HCT116 (cell line): ENCODE measurements around the gene TRAPPC1. TPM values are rescaled to one million over a fixed set of nuclear protein-coding genes. Genes with fewer than 3 reads are reported as not detected.

Source experiments
- ATAC-seq: fragments of 200-7000 bp; cut with Tn5 transposase; 2 replicates; pipeline ENCODE4 v1.9.1; 2020; ENCODE audit warnings: mild to moderate bottlenecking, moderate library complexity
- BruUV-seq: library from RNA; stranded (reverse); fragments of 400-500 nt; replicated peaks from 2 replicates; lab custom pipeline; 2021; lab: Mats Ljungman, UMichigan
- CTCF ChIA-PET: fragments of 300-600 bp; sonication (Branson Sonifier 250); formaldehyde crosslinking; loops from one replicate; lab custom pipeline; 2021; ENCODE audit warnings: antibody characterized with exemption; lab: Charles Lee
- POLR2A ChIA-PET: fragments of 300-600, 350-600 bp; sonication (Branson Sonifier 250); formaldehyde crosslinking; loops from one replicate; lab custom pipeline; 2021; ENCODE audit warnings: antibody characterized with exemption; lab: Charles Lee
- RAD21 ChIA-PET, 2 experiments: fragments of 300-600 bp; sonication (Branson Sonifier 250); formaldehyde crosslinking; loops; one replicate each; lab custom pipeline; 2023; ENCODE audit warnings: low total read pairs in 2 of 2; ENCODE audit not compliant: uncharacterized antibody in 2 of 2, unreplicated experiment in 2 of 2, low non-redundant PET in 1 of 2; lab: Charles Lee
- DNase-seq: peaks from one replicate; pipeline ENCODE4 v3.0.0-alpha.2; 2010; ENCODE audit warnings: low read depth, low spot score
- H2AFZ ChIP-seq: fragments of 200-600 bp; shearing (Covaris generic), sonication (generic); 2 replicates; pipeline ENCODE4 v1.6.1; 2017; ENCODE audit warnings: low read depth, mixed run types, mixed read lengths, antibody characterized with exemption, low read length; ENCODE audit not compliant: poor library complexity, severe bottlenecking
- H3K27ac ChIP-seq: 2 replicates; pipeline ENCODE4 v1.5.1; 2012; ENCODE audit warnings: low read depth, low read length
- H3K27me3 ChIP-seq: fragments of 200-600 bp; sonication (generic); 2 replicates; pipeline ENCODE4 v1.6.1; 2016; ENCODE audit warnings: mixed run types, low read length, mixed read lengths; ENCODE audit not compliant: insufficient read depth
- H3K36me3 ChIP-seq, 2 experiments: fragments of 200-500 bp in 1 of 2; fragments of 200-600 bp in 1 of 2; sonication (Bioruptor generic) in 1 of 2; sonication (generic) in 1 of 2; 2 replicates each; pipeline versions ENCODE4 v1.5.1 to v1.6.1; 2014 to 2016; ENCODE audit warnings: low read length in 2 of 2, inconsistent platforms in 1 of 2, mixed read lengths in 1 of 2, mixed run types in 1 of 2; ENCODE audit not compliant: insufficient read depth in 2 of 2, control insufficient read depth in 1 of 2
- H3K4me1 ChIP-seq, 2 experiments: fragments of 200-600 bp in 1 of 2; sonication (generic) in 1 of 2; 2 replicates each; pipeline versions ENCODE4 v1.5.1 to v1.6.1; 2012 to 2017; ENCODE audit warnings: low read length in 2 of 2, inconsistent platforms in 1 of 2, mild to moderate bottlenecking in 1 of 2, mixed read lengths in 1 of 2, mixed run types in 1 of 2, moderate library complexity in 1 of 2; ENCODE audit not compliant: insufficient read depth in 2 of 2, control insufficient read depth in 1 of 2
- H3K4me2 ChIP-seq: fragments of 200-600 bp; sonication (generic); 2 replicates; pipeline ENCODE4 v1.6.1; 2017; ENCODE audit warnings: mixed run types, low read length, mixed read lengths
- H3K4me3 ChIP-seq, 2 experiments: fragments of 200-600 bp in 1 of 2; sonication (generic) in 1 of 2; replicated peaks in 1 of 2; 2 replicates each; pipeline ENCODE4 v1.5.1; 2011 to 2016; ENCODE audit warnings: low read length in 2 of 2, control low read depth in 1 of 2, low read depth in 1 of 2, mild to moderate bottlenecking in 1 of 2, mixed read lengths in 1 of 2, mixed run types in 1 of 2
- H3K79me2 ChIP-seq: fragments of 200-600 bp; sonication (generic); 2 replicates; pipeline ENCODE4 v1.6.1; 2017; ENCODE audit warnings: mild to moderate bottlenecking, mixed run types, low read length, moderate library complexity, mixed read lengths; ENCODE audit not compliant: insufficient read depth
- H3K9ac ChIP-seq: fragments of 200-600 bp; sonication (generic); 2 replicates; pipeline ENCODE4 v1.6.1; 2016; ENCODE audit warnings: low read length, mixed read lengths
- H3K9me2 ChIP-seq: fragments of 200-600 bp; sonication (generic), shearing (Covaris generic); 2 replicates; pipeline ENCODE4 v1.6.1; 2017; ENCODE audit warnings: mixed run types, mild to moderate bottlenecking, moderate library complexity; ENCODE audit not compliant: insufficient read depth
- H3K9me3 ChIP-seq, 2 experiments: fragments of 200-500 bp in 1 of 2; fragments of 200-600 bp in 1 of 2; sonication (Bioruptor generic) in 1 of 2; sonication (generic) in 1 of 2; 2 replicates each; pipeline ENCODE4 v1.6.1; 2014 to 2017; ENCODE audit warnings: low read length in 2 of 2, mixed read lengths in 2 of 2, inconsistent platforms in 1 of 2, low read depth in 1 of 2, mild to moderate bottlenecking in 1 of 2, mixed run types in 1 of 2, moderate library complexity in 1 of 2; ENCODE audit not compliant: control insufficient read depth in 1 of 2, insufficient read depth in 1 of 2
- H4K20me1 ChIP-seq: fragments of 200-600 bp; sonication (generic), shearing (Covaris generic); 2 replicates; pipeline ENCODE4 v1.6.1; 2017; ENCODE audit warnings: mixed run types, mild to moderate bottlenecking, moderate library complexity; ENCODE audit not compliant: insufficient read depth
- ATF3 ChIP-seq: IDR thresholded peaks from 2 replicates; pipeline ENCODE4 v1.6.1; 2012
- CBX3 ChIP-seq: IDR thresholded peaks from 2 replicates; pipeline ENCODE4 v1.6.1; 2012; ENCODE audit warnings: low read depth
- CEBPB ChIP-seq: IDR thresholded peaks from 2 replicates; pipeline ENCODE4 v1.6.1; 2012; ENCODE audit warnings: low read depth
- CTCF ChIP-seq, 3 experiments: fragments of 200-600 bp in 1 of 3; sonication (generic) in 1 of 3; IDR thresholded peaks in 2 of 3; conservative IDR thresholded peaks in 1 of 3; 2 replicates each; pipeline ENCODE4 v1.5.1; 2012 to 2017; ENCODE audit warnings: low read depth in 2 of 3, low read length in 2 of 3, antibody characterized with exemption in 1 of 3, borderline replicate concordance in 1 of 3, control low read depth in 1 of 3, mild to moderate bottlenecking in 1 of 3, mixed read lengths in 1 of 3, mixed run types in 1 of 3, moderate library complexity in 1 of 3; ENCODE audit not compliant: insufficient read depth in 1 of 3
- EGR1 ChIP-seq: IDR thresholded peaks from 2 replicates; pipeline ENCODE4 v1.6.1; 2012; ENCODE audit warnings: low read depth
- ELF1 ChIP-seq: IDR thresholded peaks from 2 replicates; pipeline ENCODE4 v1.6.1; 2012; ENCODE audit warnings: low read depth, borderline replicate concordance
- EZH2 ChIP-seq: fragments of 200-600 bp; sonication (generic); IDR thresholded peaks from 2 replicates; pipeline ENCODE4 v1.6.1; 2017; ENCODE audit warnings: antibody characterized with exemption, mixed run types
- EZH2phosphoT487 ChIP-seq: fragments of 200-600 bp; IDR thresholded peaks from 2 replicates; pipeline ENCODE4 v1.6.1; 2018; ENCODE audit warnings: antibody characterized with exemption, borderline replicate concordance
- FOSL1 ChIP-seq: IDR thresholded peaks from 2 replicates; pipeline ENCODE4 v1.6.1; 2012; ENCODE audit warnings: low read depth
- JUND ChIP-seq: IDR thresholded peaks from 2 replicates; pipeline ENCODE4 v1.6.1; 2012
- POLR2AphosphoS5 ChIP-seq: IDR thresholded peaks from 2 replicates; pipeline ENCODE4 v1.6.1; 2011; ENCODE audit warnings: mild to moderate bottlenecking, low read depth, low read length, moderate library complexity
- RAD21 ChIP-seq: IDR thresholded peaks from 2 replicates; pipeline ENCODE4 v1.6.1; 2012; ENCODE audit warnings: low read depth, mild to moderate bottlenecking
- REST ChIP-seq: IDR thresholded peaks from 2 replicates; pipeline ENCODE4 v1.6.1; 2012; ENCODE audit warnings: low read depth
- SIN3A ChIP-seq: IDR thresholded peaks from 2 replicates; pipeline ENCODE4 v1.6.1; 2012; ENCODE audit warnings: low read depth
- SRF ChIP-seq: IDR thresholded peaks from 2 replicates; pipeline ENCODE4 v1.6.1; 2012; ENCODE audit warnings: low read depth
- TCF7L2 ChIP-seq: IDR thresholded peaks from 2 replicates; pipeline ENCODE4 v1.7.0; 2011; ENCODE audit warnings: borderline replicate concordance, inconsistent platforms; ENCODE audit not compliant: insufficient read depth, insufficient read length; ENCODE audit errors: extremely low read depth
- YY1 ChIP-seq: IDR thresholded peaks from 2 replicates; pipeline ENCODE4 v1.6.1; 2011; ENCODE audit warnings: low read length, low read depth, moderate library complexity, mild to moderate bottlenecking; ENCODE audit not compliant: insufficient replicate concordance; ENCODE audit errors: extremely low read depth
- ZBTB33 ChIP-seq: IDR thresholded peaks from 2 replicates; pipeline ENCODE4 v1.6.1; 2011; ENCODE audit warnings: mild to moderate bottlenecking, low read length, moderate library complexity; ENCODE audit not compliant: insufficient replicate concordance; ENCODE audit errors: extremely low read depth
- ZFX ChIP-seq: fragments of 450-650 bp; IDR thresholded peaks from 2 replicates; pipeline ENCODE4 v1.6.1; 2017
- ZNF274 ChIP-seq: fragments of 200-500 bp; sonication (Bioruptor generic); IDR thresholded peaks from 2 replicates; pipeline ENCODE4 v1.6.1; 2014; ENCODE audit warnings: mild to moderate bottlenecking, low read depth, low read length, inconsistent platforms
- intact Hi-C: fragments of 100-400 bp; cut with micrococcal nuclease; formaldehyde crosslinking; loops from 2 replicates; pipeline ENCODE4 v1.10.0; 2022
- total RNA-seq: library from RNA; stranded (reverse); gene quantifications from one replicate; pipeline ENCODE4 v1.2.1, GENCODE V29; 2021; ENCODE audit not compliant: unreplicated experiment

Gene TRAPPC1
- total RNA-seq, 1 experiment from 2014 or later, result 123 TPM

GRCh38 chr17:7950578-7950977 is 18.8 kb upstream of the TRAPPC1 start:
- BruUV-seq, result no TSS peak
- intact Hi-C loops, result no loop called here

More at GRCh38 chr17:7950578-7950977, 18.8 kb upstream of the TRAPPC1 start:
- ChIA-PET RAD21 (no interaction called here), CTCF (no interaction called here), POLR2A (no interaction called here)
- Histone ChIP-seq H3K79me2 (no peaks in the 10 kb centered on the region), H3K9me3 (no peaks in the 10 kb centered on the region), H3K9ac (no peak overlapping the region), H3K36me3 (peaks cover 26 to 33% of the 10 kb centered on the region in 2 experiments; a peak in 3 of 4 replicates), H3K27ac (no peak overlapping the region), H3K27me3 (no peaks in the 10 kb centered on the region), H2AFZ (no peak overlapping the region), H3K4me1 (no peaks in the 10 kb centered on the region), H3K4me3 (no peak overlapping the region), H3K9me2 (no peaks in the 10 kb centered on the region), H3K4me2 (no peak overlapping the region), H4K20me1 (no peaks in the 10 kb centered on the region)
- TF ChIP-seq ELF1 (no peak), CTCF (IDR thresholded peaks at IDR 0.05 in 2 of 3, conservative IDR thresholded peaks at IDR 0.05 in 1 of 3; ENCODE audit: borderline replicate concordance in 1 of 3, insufficient read depth in 1 of 3, low read depth in 2 of 3, low read length in 2 of 3) (no peak), CBX3 (no peak), POLR2AphosphoS5 (no peak), ZBTB33 (no peak), SRF (no peak), JUND (no peak), EZH2 (no peak), CEBPB (no peak), SIN3A (no peak), FOSL1 (no peak), EGR1 (no peak), ZNF274 (no peak), YY1 (no peak), RAD21 (no peak), REST (no peak), ATF3 (no peak), TCF7L2 (no peak), ZFX (no peak), EZH2phosphoT487 (no peak)
- no peak for ATAC-seq
- DNase-seq, result no peak
